Fibroblast of lung (primary cell): ENCODE data around the gene GUCY2C. TPM values are rescaled to one million over a fixed set of nuclear protein-coding genes. Genes with fewer than 3 reads are reported as not detected.

Source experiments
- DNase-seq, 2 donors: peaks; one replicate each; pipeline versions ENCODE4 v3.0.0 to v3.0.0-alpha.2; 2010; ENCODE audit warnings: low read depth in 2 of 2
- H2AFZ ChIP-seq: 2 replicates; pipeline ENCODE4 v1.5.1; 2012; ENCODE audit warnings: low read length, control low read depth, inconsistent platforms
- H3K27ac ChIP-seq: 2 replicates; pipeline ENCODE4 v1.5.1; 2011; ENCODE audit warnings: low read length, control low read depth; ENCODE audit not compliant: insufficient read depth
- H3K27me3 ChIP-seq: 2 replicates; pipeline ENCODE4 v1.5.1; 2011; ENCODE audit warnings: mild to moderate bottlenecking, low read length; ENCODE audit not compliant: control insufficient read depth, insufficient read depth
- H3K36me3 ChIP-seq: 2 replicates; pipeline ENCODE4 v1.5.1; 2011; ENCODE audit warnings: low read length; ENCODE audit not compliant: control insufficient read depth, insufficient read depth
- H3K4me1 ChIP-seq: 2 replicates; pipeline ENCODE4 v1.5.1; 2011; ENCODE audit warnings: low read length; ENCODE audit not compliant: control insufficient read depth, insufficient read depth; ENCODE audit errors: extremely low read depth
- H3K4me2 ChIP-seq: 2 replicates; pipeline ENCODE4 v1.5.1; 2011; ENCODE audit warnings: low read length, control low read depth; ENCODE audit not compliant: insufficient read depth; ENCODE audit errors: extremely low read depth
- H3K4me3 ChIP-seq, 4 experiments: fragments of 200-600 bp in 1 of 4; sonication (generic) in 1 of 4; replicated peaks in 1 of 4; 2 replicates each; pipeline ENCODE4 v1.5.1; 2011 to 2016; ENCODE audit warnings: low read length in 4 of 4, low read depth in 3 of 4, mild to moderate bottlenecking in 3 of 4, control low read depth in 2 of 4, inconsistent platforms in 1 of 4, mixed read lengths in 1 of 4; ENCODE audit not compliant: insufficient read depth in 1 of 4; ENCODE audit errors: control extremely low read depth in 1 of 4
- H3K79me2 ChIP-seq: 2 replicates; pipeline ENCODE4 v1.5.1; 2012; ENCODE audit warnings: mild to moderate bottlenecking, low read length, inconsistent platforms; ENCODE audit not compliant: control insufficient read depth, insufficient read depth
- H3K9ac ChIP-seq: 2 replicates; pipeline ENCODE4 v1.5.1; 2011; ENCODE audit warnings: mild to moderate bottlenecking, low read length, control low read depth; ENCODE audit not compliant: insufficient read depth
- H3K9me3 ChIP-seq: 2 replicates; pipeline ENCODE4 v1.5.1; 2012; ENCODE audit warnings: low read depth, low read length; ENCODE audit not compliant: control insufficient read depth, insufficient read depth
- H4K20me1 ChIP-seq: 2 replicates; pipeline ENCODE4 v1.5.1; 2011; ENCODE audit warnings: low read length; ENCODE audit not compliant: control insufficient read depth, insufficient read depth; ENCODE audit errors: extremely low read depth
- EZH2 ChIP-seq: IDR thresholded peaks from 2 replicates; pipeline ENCODE4 v1.5.1; 2012; ENCODE audit warnings: low read length, control low read depth, mild to moderate bottlenecking; ENCODE audit errors: missing control alignments
- polyA plus RNA-seq, 2 donors: library from polyadenylated mRNA; depleted of rRNA in 1 of 2; stranded (reverse) in 1 of 2; unstranded in 1 of 2; fragments of >200 nt; gene quantifications; 2 replicates each; pipeline ENCODE4 v1.2.1, GENCODE V29; 2011 to 2012; ENCODE audit warnings: missing spikeins in 1 of 2
- total RNA-seq: library from RNA; depleted of rRNA; stranded (reverse); fragments of >200 nt; gene quantifications from 2 replicates; pipeline ENCODE4 v1.2.1, GENCODE V29; 2014
- TF ChIP-seq, protein P1 (sequence below), 2 donors: IDR thresholded peaks in 1 of 2; conservative IDR thresholded peaks in 1 of 2; 1 replicate in 1 of 2; 2 replicates in 1 of 2; pipeline ENCODE4 v1.5.1; 2011 to 2012; ENCODE audit warnings: low read length in 2 of 2, control low read depth in 1 of 2, inconsistent platforms in 1 of 2, low read depth in 1 of 2, mild to moderate bottlenecking in 1 of 2

The GUCY2C gene
- total and polyA plus RNA-seq, 2 donors (not counting 1 experiment from before 2014, with no cell fraction given) = 0.02 TPM; not detected in 1

DNA sequence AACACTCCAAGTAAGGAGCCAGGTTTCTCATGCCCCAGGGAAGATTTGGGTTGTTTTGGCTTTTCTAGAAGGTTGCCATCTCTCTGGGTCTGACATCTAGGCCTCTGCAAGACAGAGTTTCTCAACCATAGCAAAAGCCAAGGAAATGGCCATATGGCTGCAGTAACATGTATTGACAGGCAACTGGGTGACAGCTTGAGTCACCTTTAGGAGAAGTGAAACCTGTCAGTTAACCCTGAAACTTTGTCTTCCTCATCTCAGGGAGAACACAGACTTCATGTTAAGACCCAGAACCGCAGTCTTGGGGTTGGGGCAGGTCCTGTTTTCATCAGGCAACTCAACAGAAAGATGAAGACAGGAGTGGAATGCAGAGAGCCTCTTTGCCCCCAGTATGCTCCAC lies 82.7 kb downstream of the GUCY2C start:
- DNase-seq = no peak
- Histone ChIP-seq H3K9ac (no peak overlapping the region), H3K27me3 (no peaks in the 10 kb centered on the region), H4K20me1 (no peaks in the 10 kb centered on the region), H3K4me1 (no peaks in the 10 kb centered on the region), H3K36me3 (no peaks in the 10 kb centered on the region), H2AFZ (no peak overlapping the region), H3K9me3 (no peaks in the 10 kb centered on the region), H3K4me2 (no peak overlapping the region), H3K79me2 (no peaks in the 10 kb centered on the region), H3K4me3 (no peak overlapping the region), H3K27ac (no peak overlapping the region)
- no peak for TF ChIP-seq EZH2
- TF ChIP-seq, protein P1, sequence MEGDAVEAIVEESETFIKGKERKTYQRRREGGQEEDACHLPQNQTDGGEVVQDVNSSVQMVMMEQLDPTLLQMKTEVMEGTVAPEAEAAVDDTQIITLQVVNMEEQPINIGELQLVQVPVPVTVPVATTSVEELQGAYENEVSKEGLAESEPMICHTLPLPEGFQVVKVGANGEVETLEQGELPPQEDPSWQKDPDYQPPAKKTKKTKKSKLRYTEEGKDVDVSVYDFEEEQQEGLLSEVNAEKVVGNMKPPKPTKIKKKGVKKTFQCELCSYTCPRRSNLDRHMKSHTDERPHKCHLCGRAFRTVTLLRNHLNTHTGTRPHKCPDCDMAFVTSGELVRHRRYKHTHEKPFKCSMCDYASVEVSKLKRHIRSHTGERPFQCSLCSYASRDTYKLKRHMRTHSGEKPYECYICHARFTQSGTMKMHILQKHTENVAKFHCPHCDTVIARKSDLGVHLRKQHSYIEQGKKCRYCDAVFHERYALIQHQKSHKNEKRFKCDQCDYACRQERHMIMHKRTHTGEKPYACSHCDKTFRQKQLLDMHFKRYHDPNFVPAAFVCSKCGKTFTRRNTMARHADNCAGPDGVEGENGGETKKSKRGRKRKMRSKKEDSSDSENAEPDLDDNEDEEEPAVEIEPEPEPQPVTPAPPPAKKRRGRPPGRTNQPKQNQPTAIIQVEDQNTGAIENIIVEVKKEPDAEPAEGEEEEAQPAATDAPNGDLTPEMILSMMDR (conservative IDR thresholded peaks at IDR 0.05 in 1 of 2, IDR thresholded peaks at IDR 0.05 in 1 of 2; ENCODE audit: low read depth in 1 of 2, low read length in 2 of 2) = no peak

DNA sequence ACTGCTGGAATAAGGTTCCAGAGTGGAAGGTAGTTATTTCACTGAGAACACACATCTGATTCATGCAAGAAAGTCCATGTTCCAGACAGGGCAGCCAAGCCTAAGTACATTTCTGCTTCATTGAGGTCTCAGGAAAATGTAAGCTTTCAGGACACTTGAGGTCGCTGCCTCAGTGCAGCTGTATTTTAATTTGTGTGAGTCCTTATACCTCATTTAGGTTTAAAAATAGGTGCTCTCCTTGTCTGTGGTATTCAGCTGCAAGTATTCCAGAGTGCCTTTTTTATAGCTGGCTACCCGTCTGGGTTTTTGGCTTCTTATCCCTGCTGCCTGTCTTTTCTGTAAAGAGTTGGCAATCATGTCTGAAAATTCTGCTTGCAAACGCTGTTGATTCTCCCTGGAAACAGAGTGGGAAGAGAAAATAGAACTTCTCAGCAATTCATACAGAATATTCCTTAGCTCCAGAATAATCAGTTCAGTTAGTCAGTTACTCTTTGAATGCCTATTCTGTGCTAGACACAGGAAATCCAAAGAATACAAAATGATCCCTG lies 83.4 kb downstream of the GUCY2C start:
- Histone ChIP-seq H3K9me3 (no peaks in the 10 kb centered on the region), H3K4me1 (no peaks in the 10 kb centered on the region), H3K4me3 (no peak overlapping the region), H3K36me3 (no peaks in the 10 kb centered on the region), H4K20me1 (no peaks in the 10 kb centered on the region), H3K27me3 (no peaks in the 10 kb centered on the region), H3K9ac (no peak overlapping the region), H3K4me2 (no peak overlapping the region), H3K27ac (no peak overlapping the region), H2AFZ (no peak overlapping the region), H3K79me2 (no peaks in the 10 kb centered on the region)
- DNase-seq = no peak
- TF ChIP-seq, protein P1 (conservative IDR thresholded peaks at IDR 0.05 in 1 of 2, IDR thresholded peaks at IDR 0.05 in 1 of 2; ENCODE audit: low read depth in 1 of 2, low read length in 2 of 2) = no peak
- TF ChIP-seq EZH2 = no peak

DNA sequence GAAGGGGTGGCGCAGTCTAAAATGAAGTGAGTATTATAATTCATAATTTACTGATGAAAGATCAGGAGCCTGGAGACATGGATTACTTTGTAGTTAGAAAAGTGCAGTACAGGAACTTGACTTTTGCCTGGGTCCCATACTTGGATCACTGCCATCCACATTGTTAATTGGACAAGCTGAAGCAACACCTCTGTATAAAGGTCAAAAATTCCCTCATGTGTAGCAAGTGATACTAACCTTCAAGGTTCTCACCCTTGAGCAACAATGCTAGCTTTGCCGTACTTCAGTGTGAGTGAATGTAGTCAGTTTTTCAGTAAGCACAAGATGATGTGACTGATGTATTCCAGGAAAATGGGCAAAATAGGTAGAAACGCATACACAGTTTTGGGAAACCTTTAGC lies 84.1 kb downstream of the GUCY2C start:
- Histone ChIP-seq H3K4me3 (no peak overlapping the region), H4K20me1 (no peaks in the 10 kb centered on the region)

More for the DNA sequence above, 84.1 kb downstream of the GUCY2C start:
- Histone ChIP-seq H3K79me2 (no peaks in the 10 kb centered on the region), H3K36me3 (no peaks in the 10 kb centered on the region), H3K4me1 (no peaks in the 10 kb centered on the region), H3K4me2 (no peak overlapping the region), H3K9ac (no peak overlapping the region), H3K27ac (no peak overlapping the region), H3K9me3 (no peaks in the 10 kb centered on the region), H3K27me3 (no peaks in the 10 kb centered on the region), H2AFZ (no peak overlapping the region)
- no peak for TF ChIP-seq EZH2
- TF ChIP-seq, protein P1 (conservative IDR thresholded peaks at IDR 0.05 in 1 of 2, IDR thresholded peaks at IDR 0.05 in 1 of 2; ENCODE audit: low read depth in 1 of 2, low read length in 2 of 2) = no peak
- DNase-seq = no peak
